ENCODE data around the gene KIF18B. TPM values are rescaled to one million over a fixed set of nuclear protein-coding genes. Genes with fewer than 3 reads are reported as not detected.
A peak's percentile ranks its signal among the peaks of the same experiment; 100 is the strongest.

Gene KIF18B
- total and polyA plus RNA-seq, 2 of the 13 experiments (the other 11 are each of a cell fraction or from before 2014, with no cell fraction given), result 15.2 to 15.3 TPM

Small RNAs within 50 kb of the gene (microRNA-seq; reads per million reads assigned to microRNA genes)
- gene MIR6783, result 1.7 reads per million, percentile 3 among the genes with 10 or more reads in this experiment

Small RNAs within 50 kb of the gene (small RNA-seq; reads per million reads assigned to genes)
- 0 reads per million in 3 experiments for gene AC015936.2 (ENCODE audit: insufficient read depth in 2 of 3, insufficient read length in 3 of 3, low read depth in 2 of 3, low replicate concordance in 1 of 3)
- gene CCDC103 (ENCODE audit: insufficient read depth in 2 of 3, insufficient read length in 3 of 3, low read depth in 2 of 3, low replicate concordance in 1 of 3), result 0 reads per million in 3 experiments
- gene MIR6783 (ENCODE audit: insufficient read depth in 2 of 3, insufficient read length in 3 of 3, low read depth in 2 of 3, low replicate concordance in 1 of 3), result 0.41 to 2.9 (median 0.97) reads per million in 3 experiments
- gene RN7SL405P (ENCODE audit: insufficient read depth in 2 of 3, insufficient read length in 3 of 3, low read depth in 2 of 3, low replicate concordance in 1 of 3), result 0 reads per million in 3 experiments

Other genes starting within 250 kb of the KIF18B start
- 9.0 and 11.7 TPM in 2 replicates for gene DBF4B, start 239.1 kb downstream of the KIF18B start, total RNA-seq (2016; rRNA removed; fragmentation: Illumina TruSeq; extraction: Trizol)
- gene DBF4B, start 239.1 kb downstream of the KIF18B start, polyA plus RNA-seq (2011; rRNA removed), result 11.0 and 13.2 TPM in 2 replicates
- 0.44 and 0.91 TPM in 2 replicates for gene ADAM11, start 188.8 kb downstream of the KIF18B start, total RNA-seq (2016; rRNA removed; fragmentation: Illumina TruSeq; extraction: Trizol)
- gene ADAM11, start 188.8 kb downstream of the KIF18B start, polyA plus RNA-seq (2011; rRNA removed), result 0.33 and 0.38 TPM in 2 replicates
- 1.7 and 2.0 TPM in 2 replicates for gene GJC1, start 117.5 kb downstream of the KIF18B start, total RNA-seq (2016; rRNA removed; fragmentation: Illumina TruSeq; extraction: Trizol)
- 1.2 and 1.7 TPM in 2 replicates for gene GJC1, start 117.5 kb downstream of the KIF18B start, polyA plus RNA-seq (2011; rRNA removed)
- not detected in 2 replicates for gene HIGD1B, start 99.9 kb downstream of the KIF18B start, total RNA-seq (2016; rRNA removed; fragmentation: Illumina TruSeq; extraction: Trizol)
- not detected in 2 replicates for gene HIGD1B, start 99.9 kb downstream of the KIF18B start, polyA plus RNA-seq (2011; rRNA removed)
- gene EFTUD2, start 48.3 kb downstream of the KIF18B start, total RNA-seq (2016; rRNA removed; fragmentation: Illumina TruSeq; extraction: Trizol), result 137 and 310 TPM in 2 replicates
- 107 and 111 TPM in 2 replicates for gene EFTUD2, start 48.3 kb downstream of the KIF18B start, polyA plus RNA-seq (2011; rRNA removed)
- gene GFAP, start 32.3 kb downstream of the KIF18B start, total RNA-seq (2016; rRNA removed; fragmentation: Illumina TruSeq; extraction: Trizol), result 0.11 and 0.35 TPM in 2 replicates
- 0.16 and 0.29 TPM in 2 replicates for gene GFAP, start 32.3 kb downstream of the KIF18B start, polyA plus RNA-seq (2011; rRNA removed)
- gene C1QL1, start 20.5 kb upstream of the KIF18B start, total RNA-seq (2016; rRNA removed; fragmentation: Illumina TruSeq; extraction: Trizol), result 0.11 TPM in 1 of 2 replicates, not detected in the other
- gene C1QL1, start 20.5 kb upstream of the KIF18B start, polyA plus RNA-seq (2011; rRNA removed), result 0.07 and 0.11 TPM in 2 replicates
- gene DCAKD, start 103.9 kb upstream of the KIF18B start, total RNA-seq (2016; rRNA removed; fragmentation: Illumina TruSeq; extraction: Trizol), result 29.2 and 31.1 TPM in 2 replicates
- 25.9 and 30.2 TPM in 2 replicates for gene DCAKD, start 103.9 kb upstream of the KIF18B start, polyA plus RNA-seq (2011; rRNA removed)
- gene NMT1, start 113.5 kb upstream of the KIF18B start, total RNA-seq (2016; rRNA removed; fragmentation: Illumina TruSeq; extraction: Trizol), result 142 and 194 TPM in 2 replicates
- gene NMT1, start 113.5 kb upstream of the KIF18B start, polyA plus RNA-seq (2011; rRNA removed), result 71.9 and 75.7 TPM in 2 replicates
- 5.5 and 11.3 TPM in 2 replicates for gene PLCD3, start 184.7 kb upstream of the KIF18B start, total RNA-seq (2016; rRNA removed; fragmentation: Illumina TruSeq; extraction: Trizol)
- 39.1 and 46.1 TPM in 2 replicates for gene PLCD3, start 184.7 kb upstream of the KIF18B start, polyA plus RNA-seq (2011; rRNA removed)
- gene ACBD4, start 187.9 kb upstream of the KIF18B start, total RNA-seq (2016; rRNA removed; fragmentation: Illumina TruSeq; extraction: Trizol), result 8.8 and 16.1 TPM in 2 replicates
- 26.9 and 34.1 TPM in 2 replicates for gene ACBD4, start 187.9 kb upstream of the KIF18B start, polyA plus RNA-seq (2011; rRNA removed)
- gene HEXIM1, start 200.7 kb upstream of the KIF18B start, total RNA-seq (2016; rRNA removed; fragmentation: Illumina TruSeq; extraction: Trizol), result 10.5 and 14.8 TPM in 2 replicates
- gene HEXIM1, start 200.7 kb upstream of the KIF18B start, polyA plus RNA-seq (2011; rRNA removed), result 16.3 and 16.6 TPM in 2 replicates
- 27.1 and 30.8 TPM in 2 replicates for gene HEXIM2, start 214.1 kb upstream of the KIF18B start, total RNA-seq (2016; rRNA removed; fragmentation: Illumina TruSeq; extraction: Trizol)
- 31.8 and 32.4 TPM in 2 replicates for gene HEXIM2, start 214.1 kb upstream of the KIF18B start, polyA plus RNA-seq (2011; rRNA removed)